Activated CD8-positive, alpha-beta T cell treated with anti-CD3 and anti-CD28 coated beads for 36 hours (primary cell): ENCODE data around the gene LENEP. TPM values are rescaled to one million over a fixed set of nuclear protein-coding genes. Genes with fewer than 3 reads are reported as not detected.

Experiments
- ATAC-seq: fragments of 200-7000 bp; cut with Tn5 transposase; one replicate; pipeline ENCODE4 v1.10.0; 2021; ENCODE audit warnings: mild to moderate bottlenecking, moderate library complexity
- CTCF ChIA-PET: fragments of 350-600 bp; sonication (Branson Sonifier 250); formaldehyde crosslinking; loops from one replicate; lab custom pipeline; 2021; ENCODE audit warnings: antibody characterized with exemption; lab: Charles Lee
- POLR2A ChIA-PET: fragments of 350-600 bp; sonication (Branson Sonifier 250); formaldehyde crosslinking; loops from one replicate; lab custom pipeline; 2021; ENCODE audit warnings: antibody characterized with exemption; lab: Charles Lee
- DNase-seq: peaks from one replicate; pipeline ENCODE4 v3.0.0-alpha.2; 2020
- H3K27ac Mint-ChIP-seq: one replicate; pipeline ENCODE4 v1.8.0; 2021; ENCODE audit warnings: mild to moderate bottlenecking, mixed read lengths
- H3K27me3 Mint-ChIP-seq: one replicate; pipeline ENCODE4 v1.8.0; 2021; ENCODE audit warnings: mixed read lengths
- H3K36me3 Mint-ChIP-seq: one replicate; pipeline ENCODE4 v1.8.0; 2021; ENCODE audit warnings: low read depth, mixed read lengths
- H3K4me1 Mint-ChIP-seq: one replicate; pipeline ENCODE4 v1.8.0; 2021; ENCODE audit warnings: low read depth, mixed read lengths
- H3K4me3 Mint-ChIP-seq: one replicate; pipeline ENCODE4 v1.8.0; 2021; ENCODE audit warnings: mild to moderate bottlenecking, moderate library complexity, mixed read lengths
- H3K9me3 Mint-ChIP-seq: one replicate; pipeline ENCODE4 v1.8.0; 2021; ENCODE audit warnings: mixed read lengths
- intact Hi-C: fragments of 100-400 bp; cut with micrococcal nuclease; formaldehyde crosslinking; loops from one replicate; pipeline ENCODE4 v1.10.0; 2022
- microRNA-seq: library from miRNA; unstranded; fragments of <30 nt; microRNA quantifications from one replicate; pipeline ENCODE4 v1.2.0, GENCODE V29; 2022; ENCODE audit warnings: borderline microRNAs expressed, borderline replicate concordance
- total RNA-seq, 2 experiments: library from RNA; stranded (reverse); gene quantifications; one replicate each; pipeline ENCODE4 v1.2.3, GENCODE V29; 2021
- TF ChIP-seq, protein P1 (sequence below): fragments of 200-600 bp; IDR thresholded peaks from one replicate; pipeline ENCODE4 v1.8.0; 2022; ENCODE audit warnings: antibody characterized with exemption, mild to moderate bottlenecking

Gene LENEP
- total RNA-seq, 2 experiments from 2014 or later, result not detected

DNA sequence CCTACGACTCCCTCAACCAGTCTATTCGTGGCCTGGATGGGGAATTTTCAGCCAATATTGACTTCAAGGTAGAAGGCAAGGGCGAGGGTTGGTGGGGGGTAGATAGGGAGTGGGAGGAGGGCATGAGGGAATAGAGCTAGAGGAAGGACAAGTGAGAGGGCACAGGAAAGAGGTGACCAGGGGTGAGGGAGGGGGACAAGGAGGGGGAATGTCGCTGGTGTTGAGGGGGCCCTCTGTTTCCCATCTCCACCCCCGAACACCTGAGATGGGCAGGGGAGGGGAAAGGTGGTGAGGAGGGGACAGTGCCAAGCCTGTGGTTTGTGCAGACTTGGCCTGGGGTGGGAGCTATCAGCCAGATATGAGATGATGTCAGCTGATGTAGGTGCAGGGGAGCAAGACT is 49.4 kb downstream of the LENEP start:
- TF ChIP-seq, protein P1, sequence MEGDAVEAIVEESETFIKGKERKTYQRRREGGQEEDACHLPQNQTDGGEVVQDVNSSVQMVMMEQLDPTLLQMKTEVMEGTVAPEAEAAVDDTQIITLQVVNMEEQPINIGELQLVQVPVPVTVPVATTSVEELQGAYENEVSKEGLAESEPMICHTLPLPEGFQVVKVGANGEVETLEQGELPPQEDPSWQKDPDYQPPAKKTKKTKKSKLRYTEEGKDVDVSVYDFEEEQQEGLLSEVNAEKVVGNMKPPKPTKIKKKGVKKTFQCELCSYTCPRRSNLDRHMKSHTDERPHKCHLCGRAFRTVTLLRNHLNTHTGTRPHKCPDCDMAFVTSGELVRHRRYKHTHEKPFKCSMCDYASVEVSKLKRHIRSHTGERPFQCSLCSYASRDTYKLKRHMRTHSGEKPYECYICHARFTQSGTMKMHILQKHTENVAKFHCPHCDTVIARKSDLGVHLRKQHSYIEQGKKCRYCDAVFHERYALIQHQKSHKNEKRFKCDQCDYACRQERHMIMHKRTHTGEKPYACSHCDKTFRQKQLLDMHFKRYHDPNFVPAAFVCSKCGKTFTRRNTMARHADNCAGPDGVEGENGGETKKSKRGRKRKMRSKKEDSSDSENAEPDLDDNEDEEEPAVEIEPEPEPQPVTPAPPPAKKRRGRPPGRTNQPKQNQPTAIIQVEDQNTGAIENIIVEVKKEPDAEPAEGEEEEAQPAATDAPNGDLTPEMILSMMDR, result no peak
- POLR2A ChIA-PET, result no interaction called here
- no peaks in the 10 kb centered on the region for H3K36me3 Mint-ChIP-seq
- peaks cover 7% of the 10 kb centered on the region for H3K27me3 Mint-ChIP-seq
- no peak overlapping the region for H3K4me3 Mint-ChIP-seq
- peaks cover 5% of the 10 kb centered on the region for H3K4me1 Mint-ChIP-seq
- no peak for ATAC-seq
- CTCF ChIA-PET, result interaction anchor here (2.2 to 14.7 kb wide), 3 partner anchors 16 to 42 kb away, joined by 13 to 204 read pairs (median 38); partner anchors contain the start of gene EFNA4
- H3K27ac Mint-ChIP-seq, result no peak overlapping the region
- H3K9me3 Mint-ChIP-seq, result no peaks in the 10 kb centered on the region
- intact Hi-C loops, result no loop called here
- DNase-seq, result no peak

DNA sequence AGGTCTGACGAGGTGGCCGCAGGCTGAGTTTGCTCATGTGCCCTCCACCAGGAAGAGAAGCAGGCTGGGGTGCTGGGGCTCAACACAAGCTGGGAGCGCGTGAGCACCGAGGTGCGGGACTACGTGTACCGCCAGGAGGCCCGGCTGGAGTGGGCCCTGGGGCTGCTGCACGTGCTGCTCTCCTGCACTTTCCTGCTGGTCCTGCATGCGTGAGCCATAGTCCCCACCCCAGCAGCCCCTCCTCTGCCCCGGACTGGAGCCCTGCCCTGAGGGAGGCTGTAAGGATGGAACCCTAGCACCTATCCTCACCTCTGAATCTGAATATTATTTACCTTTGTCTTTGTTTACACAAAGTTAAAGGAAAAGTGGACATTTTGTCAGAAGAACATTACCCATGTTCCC is 49.9 kb downstream of the LENEP start:
- TF ChIP-seq, protein P1, result no peak
- ChIA-PET CTCF (interaction anchor here (1.5 to 14.7 kb wide), 8 partner anchors 13 to 60 kb away, joined by 5 to 204 read pairs (median 15); partner anchors contain the start of genes EFNA4 and FLAD1), POLR2A (interaction anchor here (1.2 kb wide), 1 partner anchor 26 kb away, joined by 6 read pairs; no protein-coding TSS in a partner anchor)
- no peak for DNase-seq
- no peak overlapping the region for H3K27ac Mint-ChIP-seq
- no peak overlapping the region for H3K4me3 Mint-ChIP-seq
- H3K27me3 Mint-ChIP-seq, result peaks cover 2% of the 10 kb centered on the region
- ATAC-seq, result no peak
- H3K4me1 Mint-ChIP-seq, result peaks cover 5% of the 10 kb centered on the region
- intact Hi-C loops, result no loop called here
- no peaks in the 10 kb centered on the region for H3K9me3 Mint-ChIP-seq
- no peaks in the 10 kb centered on the region for H3K36me3 Mint-ChIP-seq

DNA sequence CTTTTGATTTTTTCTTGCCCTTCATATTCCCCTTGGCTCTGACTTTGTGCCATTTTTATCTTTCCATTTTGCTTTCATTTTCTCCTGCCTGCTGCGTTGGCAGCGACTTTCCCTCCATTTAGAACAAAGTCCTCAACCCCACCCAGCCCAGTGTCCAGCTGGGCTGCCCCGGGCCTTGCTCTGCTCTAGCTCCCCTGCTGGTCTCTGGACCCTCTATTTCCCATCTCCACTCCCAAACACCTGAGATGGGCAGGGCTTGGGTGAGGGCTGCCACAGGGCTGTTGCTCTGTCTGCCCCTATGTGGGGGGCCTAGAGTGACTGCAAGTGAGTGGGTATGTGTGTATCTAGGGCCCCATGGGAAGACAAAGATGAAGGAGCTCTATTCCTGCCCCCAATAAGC is 50.4 kb downstream of the LENEP start:
- TF ChIP-seq, protein P1, result no peak
- CTCF ChIA-PET, result interaction anchor here (0.9 to 14.7 kb wide), 11 partner anchors 9 to 129 kb away, joined by 3 to 204 read pairs (median 7); partner anchors contain the start of genes EFNA4, FLAD1 and KRTCAP2
- POLR2A ChIA-PET, result interaction anchor here (0.9 to 1.6 kb wide), 4 partner anchors 13 to 90 kb away, joined by 3 to 6 read pairs (median 4); no protein-coding TSS in a partner anchor
- H3K4me1 Mint-ChIP-seq, result peaks cover 5% of the 10 kb centered on the region
- ATAC-seq (no peak), DNase-seq (no peak)
- H3K4me3 Mint-ChIP-seq, result no peak overlapping the region
- no peak overlapping the region for H3K27ac Mint-ChIP-seq
- H3K36me3 Mint-ChIP-seq, result no peaks in the 10 kb centered on the region
- intact Hi-C loops, result no loop called here
- no peaks in the 10 kb centered on the region for H3K9me3 Mint-ChIP-seq
- peaks cover 2% of the 10 kb centered on the region for H3K27me3 Mint-ChIP-seq

Small RNAs within 50 kb of the gene (microRNA-seq; reads per million reads assigned to microRNA genes)
- gene MIR4258, result not detected

Other genes with a start within 250 kb of the LENEP start
- gene KCNN3, start 123.3 kb upstream of the LENEP start, total RNA-seq, result under 1 TPM in 1 of 2 experiments, not detected in 1; 0.11 TPM
- gene PMVK, start 56.9 kb upstream of the LENEP start, total RNA-seq, result 10 to 100 TPM; 32.3 to 33.2 TPM
- gene PBXIP1, start 37.5 kb upstream of the LENEP start, total RNA-seq, result 10 to 100 TPM; 17.7 to 19.4 TPM
- gene PYGO2, start 31.8 kb upstream of the LENEP start, total RNA-seq, result 10 to 100 TPM; 21.2 to 21.8 TPM
- gene SHC1, start 22.8 kb upstream of the LENEP start, total RNA-seq, result 10 to 100 TPM; 32.3 to 34.2 TPM
- gene CKS1B, start 18.9 kb upstream of the LENEP start, total RNA-seq, result 100 to 1,000 TPM; 172 to 173 TPM
- gene FLAD1, start 10.2 kb upstream of the LENEP start, total RNA-seq, result 10 to 100 TPM; 31.5 to 32.9 TPM
- 10 to 100 TPM; 26.3 to 26.5 TPM for gene ZBTB7B, start 9.2 kb downstream of the LENEP start, total RNA-seq
- under 1 TPM; 0.20 to 0.36 TPM for gene DCST2, start 40.2 kb downstream of the LENEP start, total RNA-seq
- not detected for gene DCST1, start 40.2 kb downstream of the LENEP start, total RNA-seq
- 10 to 100 TPM; 36.4 to 37.2 TPM for gene ADAM15, start 57.7 kb downstream of the LENEP start, total RNA-seq
- gene EFNA4, start 70.2 kb downstream of the LENEP start, total RNA-seq, result 1 to 10 TPM; 7.1 to 7.8 TPM
- gene EFNA3, start 85.3 kb downstream of the LENEP start, total RNA-seq, result 1 to 10 TPM; 5.1 to 8.6 TPM
- gene EFNA1, start 134.3 kb downstream of the LENEP start, total RNA-seq, result under 1 TPM; 0.59 to 0.60 TPM
- 10 to 100 TPM; 59.7 to 64.0 TPM for gene SLC50A1, start 142.3 kb downstream of the LENEP start, total RNA-seq
- 10 to 100 TPM; 37.1 to 38.1 TPM for gene DPM3, start 146.9 kb downstream of the LENEP start, total RNA-seq
- gene KRTCAP2, start 179.7 kb downstream of the LENEP start, total RNA-seq, result 100 to 1,000 TPM; 124 to 125 TPM
- 1 to 10 TPM; 5.8 to 6.1 TPM for gene TRIM46, start 180.3 kb downstream of the LENEP start, total RNA-seq
- 10 to 100 TPM; 11.1 to 12.0 TPM for gene THBS3, start 214.3 kb downstream of the LENEP start, total RNA-seq
- 10 to 100 TPM; 59.2 to 61.0 TPM for gene MTX1, start 215.1 kb downstream of the LENEP start, total RNA-seq